Dendritic cell treated with granulocyte-macrophage colony-stimulating factor and Interleukin-4, amounts not matched to agents 40 ng/mL and 50 ng/mL, for 4 days (primary cell): ENCODE measurements around the gene BFSP2.

Experiments
- H3K27ac Mint-ChIP-seq: one replicate; pipeline ENCODE4 v1.8.0; 2022; ENCODE audit warnings: mild to moderate bottlenecking, mixed read lengths
- H3K27me3 Mint-ChIP-seq: one replicate; pipeline ENCODE4 v1.8.0; 2022; ENCODE audit warnings: mild to moderate bottlenecking, mixed read lengths
- H3K36me3 Mint-ChIP-seq: one replicate; pipeline ENCODE4 v1.8.0; 2022; ENCODE audit warnings: low read depth, mixed read lengths
- H3K4me1 Mint-ChIP-seq: one replicate; pipeline ENCODE4 v1.8.0; 2022; ENCODE audit warnings: low read depth, mixed read lengths
- H3K4me3 Mint-ChIP-seq: one replicate; pipeline ENCODE4 v1.8.0; 2022; ENCODE audit warnings: mild to moderate bottlenecking, moderate library complexity, mixed read lengths
- H3K9me3 Mint-ChIP-seq: one replicate; pipeline ENCODE4 v1.8.0; 2022; ENCODE audit warnings: mixed read lengths
- intact Hi-C: fragments of 100-400 bp; cut with micrococcal nuclease; formaldehyde crosslinking; loops from one replicate; pipeline ENCODE4 v1.15.0; 2022

BFSP2 gene

GRCh38 chr3:133390715-133391114 lies 9.1 kb upstream of the BFSP2 start:
- no peaks in the 10 kb centered on the region for H3K27me3 Mint-ChIP-seq
- H3K9me3 Mint-ChIP-seq, result no peaks in the 10 kb centered on the region
- H3K27ac Mint-ChIP-seq, result no peak overlapping the region
- peaks cover 6% of the 10 kb centered on the region for H3K4me1 Mint-ChIP-seq
- no peak overlapping the region for H3K4me3 Mint-ChIP-seq
- no peaks in the 10 kb centered on the region for H3K36me3 Mint-ChIP-seq
- intact Hi-C loops, result no loop called here

- no peak overlapping the region for H3K4me3 Mint-ChIP-seq
- no peaks in the 10 kb centered on the region for H3K27me3 Mint-ChIP-seq
- H3K36me3 Mint-ChIP-seq, result no peaks in the 10 kb centered on the region
- H3K4me1 Mint-ChIP-seq, result peaks cover 6% of the 10 kb centered on the region
- no peak overlapping the region for H3K27ac Mint-ChIP-seq
- intact Hi-C loops, result no loop called here
- no peaks in the 10 kb centered on the region for H3K9me3 Mint-ChIP-seq
Observed at GRCh38 chr3:133393204-133393603, 6.7 kb upstream of the BFSP2 start.

GRCh38 chr3:133393691-133394474 lies 6.0 kb upstream of the BFSP2 start:
- H3K9me3 Mint-ChIP-seq, result no peaks in the 10 kb centered on the region
- H3K4me3 Mint-ChIP-seq, result no peak overlapping the region
- no peak overlapping the region for H3K27ac Mint-ChIP-seq
- peaks cover 6% of the 10 kb centered on the region for H3K4me1 Mint-ChIP-seq
- no peaks in the 10 kb centered on the region for H3K36me3 Mint-ChIP-seq
- intact Hi-C loops, result no loop called here
- no peaks in the 10 kb centered on the region for H3K27me3 Mint-ChIP-seq

GRCh38 chr3:133394561-133395311 lies 5.1 kb upstream of the BFSP2 start:
- intact Hi-C loops, result no loop called here
- H3K9me3 Mint-ChIP-seq, result no peaks in the 10 kb centered on the region
- no peaks in the 10 kb centered on the region for H3K36me3 Mint-ChIP-seq
- peaks cover 6% of the 10 kb centered on the region for H3K4me1 Mint-ChIP-seq
- H3K4me3 Mint-ChIP-seq, result no peak overlapping the region
- no peaks in the 10 kb centered on the region for H3K27me3 Mint-ChIP-seq
- H3K27ac Mint-ChIP-seq, result no peak overlapping the region

GRCh38 chr3:133396906-133397305 lies 3.0 kb upstream of the BFSP2 start:
- H3K27me3 Mint-ChIP-seq, result no peaks in the 10 kb centered on the region
- no peak overlapping the region for H3K27ac Mint-ChIP-seq
- no peaks in the 10 kb centered on the region for H3K9me3 Mint-ChIP-seq
- H3K36me3 Mint-ChIP-seq, result no peaks in the 10 kb centered on the region
- intact Hi-C loops, result no loop called here
- peaks cover 6% of the 10 kb centered on the region for H3K4me1 Mint-ChIP-seq
- H3K4me3 Mint-ChIP-seq, result no peak overlapping the region

- Mint-ChIP-seq H3K4me1 (no peaks in the 10 kb centered on the region), H3K36me3 (no peaks in the 10 kb centered on the region), H3K4me3 (no peak overlapping the region), H3K27ac (no peak overlapping the region), H3K27me3 (no peaks in the 10 kb centered on the region), H3K9me3 (no peaks in the 10 kb centered on the region)
- intact Hi-C loops, result no loop called here
Observed at GRCh38 chr3:133401374-133402135, 1.7 kb downstream of the BFSP2 start.

GRCh38 chr3:133404920-133405319 lies 5.1 kb downstream of the BFSP2 start:
- peaks cover 4% of the 10 kb centered on the region for H3K27me3 Mint-ChIP-seq
- H3K36me3 Mint-ChIP-seq, result no peaks in the 10 kb centered on the region
- H3K4me1 Mint-ChIP-seq, result no peaks in the 10 kb centered on the region
- H3K4me3 Mint-ChIP-seq, result no peak overlapping the region
- no peaks in the 10 kb centered on the region for H3K9me3 Mint-ChIP-seq
- intact Hi-C loops, result no loop called here
- no peak overlapping the region for H3K27ac Mint-ChIP-seq

- H3K36me3 Mint-ChIP-seq, result no peaks in the 10 kb centered on the region
- intact Hi-C loops, result no loop called here
- H3K4me1 Mint-ChIP-seq, result no peaks in the 10 kb centered on the region
- peaks cover 21% of the 10 kb centered on the region for H3K27me3 Mint-ChIP-seq
- H3K27ac Mint-ChIP-seq, result no peak overlapping the region
- no peaks in the 10 kb centered on the region for H3K9me3 Mint-ChIP-seq
- no peak overlapping the region for H3K4me3 Mint-ChIP-seq
Observed at GRCh38 chr3:133408366-133408765, 8.5 kb downstream of the BFSP2 start.

GRCh38 chr3:133408961-133409360 lies 9.1 kb downstream of the BFSP2 start:
- Mint-ChIP-seq H3K4me1 (no peaks in the 10 kb centered on the region), H3K9me3 (no peaks in the 10 kb centered on the region), H3K27me3 (peaks cover 21% of the 10 kb centered on the region), H3K36me3 (no peaks in the 10 kb centered on the region), H3K27ac (no peak overlapping the region), H3K4me3 (no peak overlapping the region)
- intact Hi-C loops, result no loop called here

- intact Hi-C loops, result no loop called here
- H3K4me3 Mint-ChIP-seq, result no peak overlapping the region
- H3K27ac Mint-ChIP-seq, result no peak overlapping the region
- no peaks in the 10 kb centered on the region for H3K4me1 Mint-ChIP-seq
- H3K27me3 Mint-ChIP-seq, result peaks cover 21% of the 10 kb centered on the region
- H3K9me3 Mint-ChIP-seq, result no peaks in the 10 kb centered on the region
- no peaks in the 10 kb centered on the region for H3K36me3 Mint-ChIP-seq
Observed at GRCh38 chr3:133410191-133410892, 10.5 kb downstream of the BFSP2 start.

- H3K27ac Mint-ChIP-seq, result no peak overlapping the region
- no peaks in the 10 kb centered on the region for H3K4me1 Mint-ChIP-seq
- H3K4me3 Mint-ChIP-seq, result no peak overlapping the region
- no peaks in the 10 kb centered on the region for H3K36me3 Mint-ChIP-seq
- H3K27me3 Mint-ChIP-seq, result peaks cover 20% of the 10 kb centered on the region
- peaks cover 8% of the 10 kb centered on the region for H3K9me3 Mint-ChIP-seq
- intact Hi-C loops, result no loop called here
Observed at GRCh38 chr3:133412183-133413132, 12.6 kb downstream of the BFSP2 start.

- H3K27me3 Mint-ChIP-seq, result peaks cover 19% of the 10 kb centered on the region
- no peaks in the 10 kb centered on the region for H3K4me1 Mint-ChIP-seq
- H3K4me3 Mint-ChIP-seq, result no peak overlapping the region
- no peak overlapping the region for H3K27ac Mint-ChIP-seq
- H3K9me3 Mint-ChIP-seq, result peaks cover 8% of the 10 kb centered on the region
- no peaks in the 10 kb centered on the region for H3K36me3 Mint-ChIP-seq
- intact Hi-C loops, result no loop called here
Observed at GRCh38 chr3:133413161-133414020, 13.5 kb downstream of the BFSP2 start.
